HUES64 (cell line): ENCODE data around the gene LITAF.
A peak's percentile ranks its signal among the peaks of the same experiment; 100 is the strongest.
"Not testable (repeated sequence)": the region's sequence is repeated elsewhere in the genome, so short reads cannot be mapped to it uniquely, and the experiment has no call there.

Experiments
- H3K27ac ChIP-seq: 2 replicates; pipeline ENCODE4 v1.7.0; 2013; ENCODE audit warnings: low read depth, low read length, inconsistent platforms
- H3K27me3 ChIP-seq: 2 replicates; pipeline ENCODE4 v1.6.1; 2013; ENCODE audit warnings: mild to moderate bottlenecking, low read length; ENCODE audit not compliant: insufficient read depth
- H3K36me3 ChIP-seq: 2 replicates; pipeline ENCODE4 v1.6.1; 2013; ENCODE audit warnings: mild to moderate bottlenecking, low read length; ENCODE audit not compliant: insufficient read depth
- H3K4me1 ChIP-seq: 2 replicates; pipeline ENCODE4 v1.6.1; 2013; ENCODE audit warnings: mild to moderate bottlenecking, low read length, moderate library complexity; ENCODE audit not compliant: insufficient read depth
- H3K4me3 ChIP-seq: 2 replicates; pipeline ENCODE4 v1.5.1; 2013; ENCODE audit warnings: mild to moderate bottlenecking, low read length, moderate library complexity
- H3K9ac ChIP-seq: 2 replicates; pipeline ENCODE4 v1.6.1; 2013; ENCODE audit warnings: mild to moderate bottlenecking, low read depth, low read length
- H3K9me3 ChIP-seq: 2 replicates; pipeline ENCODE4 v1.6.1; 2013; ENCODE audit warnings: low read depth, low read length; ENCODE audit not compliant: insufficient read depth
- WGBS: fragments of 150-250, 120-280 bp; methylation state at CpG from one replicate; pipeline ENCODE4 v1.1.7; 2013; ENCODE audit warnings: missing lambda C conversion rate; 5-methylcytosine and 5-hydroxymethylcytosine counted together

The LITAF gene

DNA sequence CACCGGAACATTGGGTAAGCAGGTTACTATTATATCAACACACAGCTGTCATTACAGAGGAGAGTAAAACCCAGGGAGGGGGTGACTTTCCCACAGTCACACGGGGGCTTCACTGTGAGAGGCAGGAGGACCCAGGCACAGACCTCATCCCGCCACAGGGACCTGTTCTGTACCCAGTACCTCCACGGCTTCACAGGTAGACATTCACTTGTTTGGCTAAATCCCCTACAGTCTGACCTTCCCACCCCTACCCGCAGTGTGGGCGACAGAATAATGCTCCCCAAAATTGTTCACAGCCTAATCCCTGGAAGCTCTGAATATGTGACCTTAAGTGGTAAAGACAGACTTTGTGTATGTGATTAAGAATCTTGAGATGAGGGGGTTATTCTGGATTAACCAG lies 16.5 kb downstream of the LITAF start:
- Histone ChIP-seq H3K9ac (no peak overlapping the region), H3K9me3 (no peaks in the 10 kb centered on the region), H3K4me1 (peaks cover 7% of the 10 kb centered on the region; the same call in 1 of the 2 replicates), H3K36me3 (peaks cover 3% of the 10 kb centered on the region), H3K27ac (no peak overlapping the region), H3K27me3 (no peaks in the 10 kb centered on the region), H3K4me3 (no peak overlapping the region)
- WGBS = 90% methylated on average over 5 of the region's 6 CpGs

DNA sequence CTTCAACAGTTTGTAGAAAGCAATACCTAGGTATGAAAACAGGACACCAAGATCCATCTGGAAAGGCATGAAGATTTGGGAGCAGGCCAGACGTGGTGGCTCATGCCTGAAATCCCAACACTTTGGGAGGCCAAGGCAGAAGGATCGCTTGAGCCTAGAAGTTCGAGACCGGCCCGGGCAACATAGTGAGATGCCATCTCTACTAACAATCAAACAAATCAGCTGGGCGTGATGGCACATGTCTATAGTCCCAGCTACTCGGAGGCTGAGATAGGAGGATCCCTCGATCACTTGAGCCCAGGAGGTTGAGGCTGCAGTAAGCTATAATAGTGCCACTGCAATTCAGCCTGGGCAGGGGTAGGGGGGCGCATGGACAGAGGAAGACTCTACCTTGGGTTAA lies 20.3 kb downstream of the LITAF start:
- Histone ChIP-seq H3K27ac (no peak overlapping the region), H3K36me3 (peaks cover 3% of the 10 kb centered on the region), H3K27me3 (no peaks in the 10 kb centered on the region), H3K9me3 (no peaks in the 10 kb centered on the region), H3K4me3 (no peak overlapping the region), H3K4me1 (0 out of 2 replicates have a peak, but pooled peaks cover 15% of the 10 kb centered on the region), H3K9ac (no peak overlapping the region)
- 94% methylated on average over 9 of the region's 9 CpGs for whole genome bisulfite sequencing

DNA sequence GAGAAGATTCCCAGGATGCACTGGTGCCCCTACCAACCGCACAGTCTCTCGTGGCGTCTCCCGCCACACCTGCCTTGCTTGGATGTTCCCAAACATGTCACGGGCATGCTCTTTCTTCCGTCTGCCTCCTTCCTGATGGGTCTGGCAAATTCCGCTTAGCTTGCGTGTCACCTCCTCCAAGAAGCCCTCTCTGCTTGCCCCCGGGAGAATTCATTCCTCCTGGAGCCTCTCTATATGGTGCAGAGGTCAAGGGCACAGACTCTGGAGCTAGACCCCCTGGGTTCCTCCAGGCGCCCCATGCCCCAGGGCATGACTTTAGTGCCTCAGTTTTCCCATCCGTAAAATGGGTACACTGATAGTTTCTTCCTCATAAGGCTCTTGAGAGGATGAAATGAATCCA lies 21.1 kb downstream of the LITAF start:
- H3K27ac ChIP-seq = no peak overlapping the region
- no peaks in the 10 kb centered on the region for H3K9me3 ChIP-seq
- no peak overlapping the region for H3K9ac ChIP-seq
- H3K36me3 ChIP-seq = peaks cover 3% of the 10 kb centered on the region
- H3K4me3 ChIP-seq = no peak overlapping the region
- peaks cover 20% of the 10 kb centered on the region for H3K4me1 ChIP-seq
- 92% methylated on average over 11 of the region's 11 CpGs for WGBS
- no peaks in the 10 kb centered on the region for H3K27me3 ChIP-seq

DNA sequence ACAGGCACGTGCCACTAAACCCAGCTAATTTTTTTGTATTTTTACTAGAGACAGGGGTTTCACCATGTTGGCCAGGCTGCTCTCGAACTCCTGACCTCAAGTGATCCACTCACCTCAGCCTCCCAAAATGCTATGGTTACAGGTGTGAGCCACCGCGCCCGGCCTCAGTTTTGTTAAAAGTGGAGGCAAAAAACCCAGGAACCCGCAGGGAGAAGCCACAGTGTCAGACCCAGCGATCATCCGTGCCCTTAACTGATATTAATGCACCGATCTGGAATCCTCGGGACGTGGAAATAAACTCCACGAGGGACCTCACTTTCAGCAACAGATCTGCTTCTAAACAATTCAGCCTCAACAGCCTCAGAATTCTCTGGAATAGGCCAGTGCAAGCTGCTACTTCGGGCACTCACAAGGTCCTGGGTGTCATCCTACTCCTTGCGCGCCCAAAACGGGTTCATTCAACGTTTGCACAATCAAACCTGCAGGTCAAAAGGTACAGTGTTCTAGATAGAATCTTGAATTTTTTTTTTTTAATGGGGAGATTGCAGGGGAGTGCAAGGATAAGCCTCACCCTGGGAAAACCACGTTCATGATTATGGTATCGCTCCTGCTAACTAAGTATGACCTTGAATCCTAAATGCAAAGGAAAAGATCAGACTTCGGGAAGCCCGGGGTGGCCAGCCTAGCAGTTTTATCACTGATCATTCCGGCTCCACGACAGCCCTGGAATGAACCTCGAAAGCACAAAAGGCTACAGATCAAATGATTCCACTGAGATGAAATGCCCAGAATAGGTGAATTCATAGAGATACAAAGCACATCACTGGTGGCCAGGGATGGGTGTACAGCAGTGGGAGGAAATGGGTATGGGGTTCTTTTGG lies 22.4 kb downstream of the LITAF start:
- Histone ChIP-seq H3K9ac (no peak overlapping the region; the same call in 1 of the 2 replicates), H3K27ac (no peak overlapping the region), H3K4me3 (no peak overlapping the region), H3K27me3 (no peaks in the 10 kb centered on the region), H3K4me1 (peaks cover 22% of the 10 kb centered on the region), H3K36me3 (no peaks in the 10 kb centered on the region; the same call in 1 of the 2 replicates), H3K9me3 (no peaks in the 10 kb centered on the region)
- 92% methylated on average over 24 of the region's 24 CpGs for WGBS

DNA sequence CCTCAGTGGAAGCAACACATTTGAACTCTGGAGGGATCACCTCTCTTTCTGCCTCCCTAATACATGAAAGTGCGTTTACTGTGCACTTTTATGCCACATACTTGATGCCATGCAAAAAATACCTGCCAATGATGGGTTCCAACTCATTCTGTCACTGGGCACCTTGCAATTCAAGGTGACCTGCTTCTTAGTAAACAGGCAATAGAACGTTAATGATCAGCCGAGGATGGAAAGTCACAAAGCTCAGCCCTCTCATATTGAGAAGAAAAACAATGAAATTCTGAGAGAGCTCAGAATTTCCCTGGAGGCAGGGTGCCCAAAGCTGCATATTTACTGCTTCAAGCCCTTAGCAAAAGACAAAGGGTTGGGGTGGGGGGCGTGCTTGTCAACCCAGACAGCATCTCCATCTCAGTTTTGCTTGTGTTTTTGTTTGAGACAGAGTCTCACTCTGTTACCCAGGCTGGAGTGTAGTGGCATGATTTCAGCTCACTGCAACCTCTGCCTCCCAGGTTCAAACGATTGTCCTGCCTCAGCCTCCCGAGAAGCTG lies 23.2 kb downstream of the LITAF start:
- H3K27me3 ChIP-seq = no peaks in the 10 kb centered on the region
- no peaks in the 10 kb centered on the region for H3K36me3 ChIP-seq
- no peak overlapping the region for H3K27ac ChIP-seq
- H3K9ac ChIP-seq = no peak overlapping the region
- peaks cover 22% of the 10 kb centered on the region for H3K4me1 ChIP-seq
- no peak overlapping the region for H3K4me3 ChIP-seq
- WGBS = 69% methylated on average over 6 of the region's 6 CpGs
- H3K9me3 ChIP-seq = no peaks in the 10 kb centered on the region

DNA sequence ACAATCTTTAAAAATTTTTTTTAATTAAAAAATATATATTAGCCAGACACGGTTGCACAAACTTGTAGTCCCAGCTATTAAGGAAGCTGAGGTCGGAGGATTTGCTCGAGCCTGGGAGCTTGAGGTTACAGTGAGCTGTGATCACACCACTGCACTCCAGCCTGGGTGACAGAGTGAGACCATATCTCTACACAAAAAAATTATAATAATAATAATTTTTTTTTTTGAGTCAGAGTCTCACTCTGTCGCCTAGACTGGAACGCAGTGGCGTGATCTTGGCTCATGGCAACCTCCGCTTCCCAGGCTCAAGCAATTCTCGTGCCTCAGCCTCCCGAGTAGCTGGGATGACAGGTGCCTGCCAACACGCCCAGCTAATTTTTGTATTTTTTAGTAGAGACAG lies 23.8 kb downstream of the LITAF start:
- no peaks in the 10 kb centered on the region for H3K27me3 ChIP-seq
- no peak overlapping the region for H3K9ac ChIP-seq
- no peaks in the 10 kb centered on the region for H3K9me3 ChIP-seq
- WGBS = 94% methylated on average over 10 of the region's 10 CpGs
- no peak overlapping the region for H3K4me3 ChIP-seq
- H3K36me3 ChIP-seq = no peaks in the 10 kb centered on the region
- H3K27ac ChIP-seq = no peak overlapping the region
- H3K4me1 ChIP-seq = peaks cover 22% of the 10 kb centered on the region

DNA sequence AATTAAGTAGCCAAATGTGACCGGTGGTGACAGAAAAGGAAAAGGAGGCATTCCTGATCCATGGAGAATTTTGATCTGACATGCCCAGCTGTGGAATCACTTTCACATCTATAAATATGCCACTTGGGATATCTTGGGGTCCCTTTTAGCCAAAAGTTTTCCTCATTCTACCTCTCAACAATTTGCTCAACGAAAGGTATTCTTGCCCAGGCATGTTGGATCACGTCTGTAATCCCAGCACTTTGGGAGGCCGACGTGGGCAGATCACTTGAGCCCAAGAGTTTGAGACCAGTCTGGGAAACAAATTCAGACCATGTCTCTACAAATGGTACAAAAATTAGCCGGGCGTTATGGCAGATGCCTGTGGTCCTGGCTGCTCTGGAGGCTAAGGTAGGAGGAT lies 24.3 kb downstream of the LITAF start:
- no peaks in the 10 kb centered on the region for H3K27me3 ChIP-seq
- H3K9ac ChIP-seq = no peak overlapping the region
- H3K4me1 ChIP-seq = peaks cover 25% of the 10 kb centered on the region
- no peaks in the 10 kb centered on the region for H3K9me3 ChIP-seq
- H3K4me3 ChIP-seq = no peak overlapping the region
- H3K36me3 ChIP-seq = no peaks in the 10 kb centered on the region
- WGBS = 90% methylated on average over 7 of the region's 7 CpGs
- no peak overlapping the region for H3K27ac ChIP-seq

DNA sequence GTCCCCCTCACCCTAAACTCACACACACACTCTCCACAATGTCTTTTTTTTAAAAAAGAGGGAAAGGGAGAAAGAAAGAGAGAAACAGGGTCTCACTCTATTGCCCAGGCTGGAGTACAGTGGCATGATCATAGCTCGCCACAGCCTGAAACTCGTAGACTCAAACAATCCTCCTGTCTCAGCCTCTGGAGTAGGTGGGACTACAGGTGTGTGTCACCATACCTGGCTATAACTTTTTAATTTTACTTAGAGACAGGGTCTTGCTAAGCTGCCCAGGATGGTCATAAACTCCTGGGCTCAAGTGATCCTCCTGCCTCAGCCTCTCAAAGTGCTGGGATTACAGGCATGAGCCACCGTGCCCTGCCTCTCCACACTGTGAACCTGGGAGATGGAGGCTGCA lies 24.9 kb downstream of the LITAF start:
- Histone ChIP-seq H3K36me3 (no peaks in the 10 kb centered on the region; the same call in 1 of the 2 replicates), H3K27me3 (no peaks in the 10 kb centered on the region), H3K4me1 (peaks cover 25% of the 10 kb centered on the region), H3K4me3 (no peak overlapping the region), H3K9ac (no peak overlapping the region), H3K9me3 (no peaks in the 10 kb centered on the region), H3K27ac (no peak overlapping the region)
- 93% methylated on average over 3 of the region's 3 CpGs for WGBS

DNA sequence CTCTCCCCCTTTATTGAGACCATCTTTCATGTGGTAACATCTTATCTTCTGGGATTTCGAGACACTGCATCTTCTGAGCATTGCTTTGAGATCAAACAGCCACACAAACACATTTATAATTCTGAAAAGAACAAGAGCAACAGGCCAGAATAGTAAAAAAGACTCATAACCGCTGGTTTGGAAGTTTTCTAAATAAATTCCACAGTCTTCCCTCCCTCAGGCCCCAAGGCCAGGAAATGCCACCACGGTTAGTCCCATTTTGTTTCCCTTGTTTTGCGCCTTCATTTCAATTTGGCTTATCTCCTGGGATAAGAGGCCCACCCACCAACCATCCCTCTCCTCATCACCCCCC lies 25.3 kb downstream of the LITAF start:
- Histone ChIP-seq H3K9me3 (no peaks in the 10 kb centered on the region; the same call in 1 of the 2 replicates), H3K27ac (no peak overlapping the region), H3K4me3 (no peak overlapping the region), H3K4me1 (peaks cover 25% of the 10 kb centered on the region), H3K9ac (no peak overlapping the region), H3K27me3 (no peaks in the 10 kb centered on the region), H3K36me3 (peaks cover 3% of the 10 kb centered on the region)
- 75% methylated on average over 4 of the region's 4 CpGs for WGBS

DNA sequence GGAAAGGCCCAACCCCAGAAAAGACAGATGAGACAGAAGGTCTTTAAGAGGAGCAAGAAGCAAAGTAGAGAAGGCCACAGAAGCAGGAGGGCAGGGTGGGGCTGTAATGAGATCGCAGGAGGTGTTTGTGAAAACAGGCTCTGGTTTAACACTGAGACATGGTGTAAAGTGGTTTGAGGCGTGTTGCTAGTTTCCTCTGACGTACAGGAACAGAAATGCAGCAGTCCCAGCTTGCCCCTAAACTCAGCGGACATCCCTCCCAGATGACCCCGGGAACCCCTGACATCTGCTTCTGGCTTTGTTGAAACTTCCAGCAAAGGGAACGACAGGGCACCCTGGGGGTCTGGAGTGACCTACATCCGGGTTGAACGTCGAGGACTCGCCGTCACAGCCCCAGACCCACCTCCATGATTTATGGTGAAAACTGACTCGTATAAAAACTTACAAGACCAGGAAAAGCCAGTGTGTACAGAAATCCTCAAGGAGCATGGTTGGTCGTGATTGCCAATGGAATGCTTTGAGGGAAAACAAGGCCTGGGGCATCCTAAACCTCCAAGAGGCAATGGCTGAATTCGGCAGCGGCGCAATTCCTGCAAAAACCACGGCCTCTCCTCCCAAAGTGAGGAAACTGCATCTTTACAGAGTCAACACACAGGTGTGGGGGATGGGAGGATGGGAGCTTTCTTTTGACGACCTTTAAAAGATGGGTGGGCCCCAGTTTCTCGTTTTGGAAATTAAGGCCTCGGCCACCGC lies 25.8 kb downstream of the LITAF start:
- no peak overlapping the region for H3K4me3 ChIP-seq
- no peak overlapping the region; the same call in 1 of the 2 replicates for H3K27ac ChIP-seq
- peaks cover 25% of the 10 kb centered on the region for H3K4me1 ChIP-seq
- H3K9me3 ChIP-seq = peaks cover 4% of the 10 kb centered on the region; the same call in 1 of the 2 replicates
- H3K27me3 ChIP-seq = no peaks in the 10 kb centered on the region
- 0 out of 2 replicates have a peak overlapping the region, but pooled peaks have one; percentile 3 for H3K9ac ChIP-seq
- WGBS = 65% methylated on average over 21 of the region's 21 CpGs
- H3K36me3 ChIP-seq = peaks cover 9% of the 10 kb centered on the region

DNA sequence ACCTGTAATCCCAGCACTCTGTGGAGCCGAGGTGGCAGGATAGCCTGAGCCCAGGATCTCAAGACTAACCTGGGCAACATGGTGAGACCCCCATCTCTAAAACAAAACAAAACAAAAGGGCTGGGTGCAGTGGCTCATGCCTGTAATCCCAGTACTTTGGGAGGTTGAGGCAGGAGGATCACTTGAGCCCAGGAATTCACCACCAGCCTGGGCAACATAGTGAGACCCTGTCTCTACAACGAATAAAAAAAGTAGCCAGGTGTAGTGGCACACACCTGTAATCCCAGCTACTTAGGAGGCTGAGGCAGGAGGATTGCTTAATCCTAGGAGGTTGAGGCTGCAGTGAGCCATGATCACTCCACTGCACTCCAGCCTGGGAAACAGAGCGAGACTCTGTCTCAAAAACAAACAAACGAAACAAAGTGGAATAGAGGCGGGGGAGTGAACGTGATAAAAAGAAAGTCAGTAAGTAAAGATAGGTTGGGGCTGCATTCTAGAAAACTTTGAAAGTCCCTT lies 28.4 kb downstream of the LITAF start:
- not testable (repeated sequence) for H3K4me3 ChIP-seq, H3K27ac ChIP-seq, H3K9ac ChIP-seq, H3K27me3 ChIP-seq, H3K9me3 ChIP-seq
- peaks cover 32% of the 10 kb centered on the region for H3K36me3 ChIP-seq
- WGBS = over 99% methylated on average over 6 of the region's 6 CpGs
- H3K4me1 ChIP-seq = peaks cover 22% of the 10 kb centered on the region
